Naive B cell (primary cell): ENCODE measurements around the gene OPCML. TPM values are rescaled to one million over a fixed set of nuclear protein-coding genes. Genes with fewer than 3 reads are reported as not detected.

ENCODE experiments used
- ATAC-seq, 2 donors: fragments of 150-1000 bp; cut with Tn5 transposase; 2 replicates each; pipeline ENCODE4 v1.10.0; 2021; ENCODE audit warnings: low read depth in 2 of 2, mild to moderate bottlenecking in 2 of 2, moderate library complexity in 2 of 2
- DNase-seq: peaks from one replicate; pipeline ENCODE4 v3.0.0; 2022
- H3K27ac Mint-ChIP-seq, 6 donors: one replicate each; pipeline ENCODE4 v1.8.0; 2020 to 2022; ENCODE audit warnings: mild to moderate bottlenecking in 6 of 6, mixed read lengths in 6 of 6, moderate library complexity in 5 of 6, inconsistent platforms in 2 of 6
- H3K27me3 Mint-ChIP-seq, 3 donors: one replicate each; pipeline ENCODE4 v1.8.0; 2021 to 2022; ENCODE audit warnings: mixed read lengths in 3 of 3, mild to moderate bottlenecking in 1 of 3
- H3K36me3 Mint-ChIP-seq, 2 donors: one replicate each; pipeline ENCODE4 v1.8.0; 2020 to 2022; ENCODE audit warnings: mixed read lengths in 2 of 2, inconsistent platforms in 1 of 2, mild to moderate bottlenecking in 1 of 2
- H3K4me1 Mint-ChIP-seq, 3 donors: one replicate each; pipeline ENCODE4 v1.8.0; 2020 to 2022; ENCODE audit warnings: mixed read lengths in 3 of 3, inconsistent platforms in 1 of 3, mild to moderate bottlenecking in 1 of 3, moderate library complexity in 1 of 3
- H3K4me3 Mint-ChIP-seq, 8 donors: one replicate each; pipeline ENCODE4 v1.8.0; 2020 to 2022; ENCODE audit warnings: mild to moderate bottlenecking in 8 of 8, mixed read lengths in 8 of 8, moderate library complexity in 8 of 8, inconsistent platforms in 2 of 8
- H3K9me3 Mint-ChIP-seq, 7 donors: one replicate each; pipeline ENCODE4 v1.8.0; 2020 to 2022; ENCODE audit warnings: mixed read lengths in 7 of 7, mild to moderate bottlenecking in 5 of 7, inconsistent platforms in 2 of 7, moderate library complexity in 1 of 7
- polyA plus RNA-seq, 6 donors: library from polyadenylated mRNA; unstranded; fragments of 300-500 nt; fragmentation: Illumina TruSeq; gene quantifications; one replicate each; pipeline ENCODE4 v1.2.3, GENCODE V29; 2021; ENCODE audit warnings: low read depth in 6 of 6

Gene OPCML
- polyA plus RNA-seq, 6 donors from 2014 or later: not detected

DNA sequence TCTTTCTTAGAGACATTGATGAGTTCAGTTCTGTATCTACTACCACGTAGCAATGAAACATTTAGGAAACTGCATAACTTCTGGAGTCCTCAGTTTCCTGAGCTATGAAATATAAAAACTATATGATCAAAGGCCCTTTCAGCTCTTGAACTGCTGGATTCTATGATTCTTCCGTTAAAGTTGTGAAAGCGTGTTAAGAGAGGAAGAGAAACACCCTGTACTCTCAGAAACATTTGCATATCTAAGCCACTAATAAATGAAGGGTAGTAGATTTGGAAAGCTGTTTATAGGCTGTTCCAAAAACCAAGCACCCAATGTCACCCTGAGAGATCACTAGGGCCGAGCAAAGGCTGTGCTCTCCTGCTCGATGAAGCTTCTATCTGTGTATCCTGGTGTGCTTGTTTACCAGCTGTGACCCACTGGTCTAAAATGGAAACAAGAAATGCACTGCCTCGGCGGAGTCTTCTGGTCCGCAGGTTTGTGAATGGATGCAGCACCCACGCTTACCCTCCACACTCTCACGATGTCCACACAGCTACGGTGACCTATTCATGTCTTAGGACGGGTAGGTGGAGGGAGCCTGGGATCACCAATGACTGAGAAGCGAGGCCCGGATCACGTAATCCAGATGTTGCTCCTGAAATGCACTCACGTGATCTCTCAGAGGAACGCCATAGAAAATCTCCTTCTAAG, 325.8 kb downstream of the OPCML start:
- no peak overlapping the region for H3K27ac Mint-ChIP-seq
- ATAC-seq (no peak), DNase-seq (no peak)
- peak overlapping the region in 2 of 8 donors; percentile 16 to 45 for H3K4me3 Mint-ChIP-seq
- no peaks in the 10 kb centered on the region for H3K27me3 Mint-ChIP-seq
- H3K9me3 Mint-ChIP-seq: peaks cover 0 to 5% (median 1%) of the 10 kb centered on the region in 7 donors
- H3K36me3 Mint-ChIP-seq: no peaks in the 10 kb centered on the region
- H3K4me1 Mint-ChIP-seq: peaks cover 0 to 8% (median 0%) of the 10 kb centered on the region in 3 donors

DNA sequence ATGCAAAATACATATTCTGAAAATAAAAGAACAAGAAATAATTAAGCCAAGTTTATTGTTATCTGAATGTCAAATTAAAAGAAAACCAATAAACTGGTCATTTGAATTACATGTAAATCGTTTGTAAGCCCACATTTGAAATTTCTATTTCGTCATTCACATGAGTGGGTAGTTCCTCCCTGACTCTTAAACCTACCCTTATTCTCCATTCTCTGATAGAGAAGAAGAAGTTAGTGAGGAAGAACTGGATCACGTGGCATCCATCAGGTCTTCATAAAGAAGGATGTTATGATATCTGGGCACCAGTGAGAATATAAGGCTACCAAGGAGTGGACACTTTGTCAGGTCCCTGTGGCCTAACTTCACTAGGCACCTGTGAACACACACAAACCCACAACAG, 328.1 kb downstream of the OPCML start:
- DNase-seq (no peak), ATAC-seq (no peak)
- Mint-ChIP-seq H3K9me3 (peaks cover 0 to 5% (median 1%) of the 10 kb centered on the region in 7 donors), H3K36me3 (no peaks in the 10 kb centered on the region), H3K4me1 (peaks cover 0 to 8% (median 0%) of the 10 kb centered on the region in 3 donors), H3K27ac (no peak overlapping the region), H3K27me3 (no peaks in the 10 kb centered on the region), H3K4me3 (no peak overlapping the region)

DNA sequence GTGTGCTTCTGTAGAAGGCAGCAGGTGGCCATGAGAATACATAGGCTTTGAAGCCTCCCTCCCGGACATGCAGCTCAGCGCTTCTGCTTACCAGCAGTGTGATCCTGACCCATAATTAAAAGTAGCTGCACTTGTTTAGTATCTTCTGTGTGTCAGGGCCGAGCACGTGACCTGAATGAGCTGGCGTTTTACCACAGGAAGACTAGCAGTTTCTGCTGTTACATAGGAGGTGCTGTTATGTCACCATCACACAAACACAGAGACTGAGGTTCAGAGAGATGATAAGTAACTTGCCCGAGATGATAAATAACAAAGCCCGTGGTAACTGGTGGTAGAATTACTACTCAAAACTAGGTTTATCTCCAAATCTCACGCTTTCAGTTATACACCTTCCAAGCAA, 329.5 kb downstream of the OPCML start:
- H3K9me3 Mint-ChIP-seq: peaks cover 0 to 2% (median 1%) of the 10 kb centered on the region in 7 donors
- no peaks in the 10 kb centered on the region for H3K27me3 Mint-ChIP-seq
- ATAC-seq: no peak
- no peak overlapping the region for H3K4me3 Mint-ChIP-seq
- no peak for DNase-seq
- no peaks in the 10 kb centered on the region for H3K36me3 Mint-ChIP-seq
- H3K4me1 Mint-ChIP-seq: peaks cover 0 to 8% (median 0%) of the 10 kb centered on the region in 3 donors
- H3K27ac Mint-ChIP-seq: no peak overlapping the region

DNA sequence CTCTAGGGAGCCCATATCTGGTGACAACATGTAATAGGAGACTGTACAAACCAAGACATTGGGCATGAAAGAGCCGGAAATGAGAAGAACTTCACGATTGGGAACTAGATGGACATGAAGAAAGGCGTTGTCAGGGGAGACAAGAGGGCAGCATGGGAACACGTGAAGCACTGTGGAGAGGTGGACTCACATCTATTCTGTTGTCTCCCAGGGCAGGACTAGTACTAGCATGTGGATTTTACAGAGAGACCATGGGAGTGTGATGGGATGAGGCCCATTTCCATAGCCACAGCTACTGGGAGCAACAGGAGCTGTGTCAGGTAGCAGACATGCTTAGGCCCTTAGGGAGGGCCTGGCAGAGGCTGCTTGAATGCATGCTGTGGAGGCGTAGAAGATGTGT, 333.9 kb downstream of the OPCML start:
- no peak for ATAC-seq
- Mint-ChIP-seq H3K27ac (no peak overlapping the region), H3K4me3 (no peak overlapping the region), H3K27me3 (no peaks in the 10 kb centered on the region), H3K4me1 (peaks cover 0 to 5% (median 0%) of the 10 kb centered on the region in 3 donors), H3K9me3 (no peaks in the 10 kb centered on the region), H3K36me3 (no peaks in the 10 kb centered on the region)
- DNase-seq: no peak

DNA sequence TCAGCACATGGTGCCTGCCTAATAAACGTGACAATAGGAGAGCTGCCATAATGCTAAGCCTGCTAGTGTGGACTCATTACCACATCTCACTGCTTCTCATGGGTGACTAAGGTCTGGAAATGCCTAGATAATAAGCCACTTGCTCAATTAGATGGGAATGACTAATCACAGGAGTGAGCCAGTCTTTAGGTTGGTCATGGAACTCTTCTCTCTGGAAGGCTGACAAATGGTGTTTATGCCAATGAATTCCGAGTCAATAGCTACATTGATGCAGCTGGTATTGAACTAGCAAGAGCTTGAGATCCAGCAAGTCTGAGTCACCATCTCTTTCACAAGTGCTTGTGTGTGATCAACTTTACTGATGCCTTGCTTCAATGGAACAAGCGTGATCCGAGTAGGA, 334.9 kb downstream of the OPCML start:
- Mint-ChIP-seq H3K27me3 (no peaks in the 10 kb centered on the region), H3K27ac (no peak overlapping the region), H3K4me3 (no peak overlapping the region), H3K9me3 (no peaks in the 10 kb centered on the region), H3K4me1 (peaks cover 0 to 14% (median 6%) of the 10 kb centered on the region in 3 donors), H3K36me3 (no peaks in the 10 kb centered on the region)
- ATAC-seq: no peak
- DNase-seq: no peak

DNA sequence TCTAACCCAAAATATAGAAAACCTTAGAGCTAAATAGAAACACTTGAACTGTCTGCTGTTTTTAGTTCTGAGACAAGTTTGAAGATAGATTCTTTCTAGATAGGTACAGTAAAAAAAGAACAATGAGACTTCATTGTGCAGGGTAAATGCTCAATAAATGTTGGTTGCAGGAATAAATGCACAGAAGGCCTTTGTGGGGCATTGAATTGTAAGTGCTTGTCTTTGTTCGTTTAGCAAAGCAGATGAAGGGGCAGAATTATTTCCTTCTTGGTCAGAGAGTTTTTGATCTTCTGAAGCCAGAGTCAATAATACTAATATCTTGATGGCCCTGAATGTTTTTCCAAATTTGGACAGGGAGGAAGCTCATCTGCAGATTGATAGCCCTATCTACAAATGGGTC, 340.4 kb downstream of the OPCML start:
- Mint-ChIP-seq H3K4me1 (peaks cover 0 to 15% (median 9%) of the 10 kb centered on the region in 3 donors), H3K27me3 (no peaks in the 10 kb centered on the region), H3K9me3 (peaks cover 0 to 1% (median 0%) of the 10 kb centered on the region in 7 donors), H3K36me3 (no peaks in the 10 kb centered on the region), H3K4me3 (no peak overlapping the region), H3K27ac (no peak overlapping the region)
- no peak for DNase-seq
- no peak for ATAC-seq

DNA sequence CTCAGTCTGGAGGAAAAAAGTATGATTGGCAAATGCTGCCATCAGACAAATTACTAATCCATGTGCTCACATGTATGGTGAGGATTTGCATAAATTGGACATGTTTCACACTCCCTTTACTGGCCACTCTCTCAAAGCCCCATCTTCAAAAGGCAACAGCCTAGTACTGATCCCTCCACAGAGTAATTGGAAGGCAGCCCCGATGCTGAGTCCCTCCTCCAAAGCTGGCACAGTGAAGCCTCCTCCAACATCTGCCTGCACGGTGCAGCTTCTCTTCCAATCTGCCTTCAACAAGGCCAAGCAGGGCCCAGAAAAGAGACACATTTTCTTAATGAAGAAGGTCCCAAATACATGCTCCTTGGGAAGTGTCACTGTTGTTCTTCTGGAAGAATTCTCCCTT, 350.6 kb downstream of the OPCML start:
- no peaks in the 10 kb centered on the region for H3K36me3 Mint-ChIP-seq

DNA sequence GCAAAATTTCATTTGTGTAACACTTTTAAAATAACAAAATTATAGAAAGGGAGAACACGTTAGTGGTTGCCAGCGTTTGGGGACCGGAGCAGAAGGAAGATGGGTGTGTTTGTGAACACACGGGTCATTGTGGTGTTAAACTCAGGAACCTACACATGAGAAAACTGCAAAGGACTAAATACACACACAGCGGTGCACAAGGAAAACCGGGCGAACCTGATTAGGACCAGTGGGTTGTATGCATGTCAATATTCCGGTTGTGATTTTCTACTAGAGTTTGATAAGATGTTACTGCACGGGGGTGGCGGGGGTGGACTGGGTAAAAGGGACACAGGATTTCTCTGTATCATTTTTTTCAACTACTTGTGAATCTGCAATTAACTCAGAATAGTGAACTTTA, 351.2 kb downstream of the OPCML start:
- Mint-ChIP-seq H3K27ac (peak overlapping the region in 1 of 6 donors; percentile 13), H3K27me3 (peaks cover 0 to 9% (median 0%) of the 10 kb centered on the region in 3 donors), H3K4me3 (no peak overlapping the region), H3K9me3 (peaks cover 0 to 2% (median 0%) of the 10 kb centered on the region in 7 donors), H3K4me1 (peaks cover 0 to 3% (median 3%) of the 10 kb centered on the region in 3 donors), H3K36me3 (no peaks in the 10 kb centered on the region)
- ATAC-seq (no peak), DNase-seq (no peak)

More for the DNA sequence above, 350.6 kb downstream of the OPCML start:
- H3K4me3 Mint-ChIP-seq: no peak overlapping the region
- peaks cover 0 to 9% (median 0%) of the 10 kb centered on the region in 3 donors for H3K27me3 Mint-ChIP-seq
- peaks cover 0 to 2% (median 0%) of the 10 kb centered on the region in 7 donors for H3K9me3 Mint-ChIP-seq
- DNase-seq (no peak), ATAC-seq (no peak)
- peaks cover 0 to 3% (median 3%) of the 10 kb centered on the region in 3 donors for H3K4me1 Mint-ChIP-seq
- no peak overlapping the region for H3K27ac Mint-ChIP-seq

DNA sequence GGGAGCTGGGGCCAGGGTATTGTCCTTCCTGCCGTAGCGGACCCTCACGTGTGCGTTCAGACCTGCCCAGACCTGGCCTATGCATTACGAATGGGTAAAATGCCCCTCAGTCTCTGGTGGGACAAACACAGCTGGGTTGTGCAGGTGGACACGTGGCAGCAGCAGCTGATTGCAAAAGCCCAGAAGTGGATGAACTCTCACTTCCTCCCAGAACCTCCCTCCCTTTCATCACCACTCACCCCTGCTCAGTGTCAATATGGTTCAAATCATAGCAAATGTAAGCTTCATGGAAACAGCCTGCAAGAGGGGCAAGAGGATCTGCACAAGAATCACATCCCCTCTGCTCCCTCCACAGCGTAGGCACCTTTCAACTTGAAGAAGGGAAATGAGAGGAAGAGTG, 352.1 kb downstream of the OPCML start:
- Mint-ChIP-seq H3K36me3 (no peaks in the 10 kb centered on the region), H3K9me3 (peaks cover 0 to 2% (median 0%) of the 10 kb centered on the region in 7 donors), H3K4me3 (peak overlapping the region in 1 of 8 donors; percentile 0), H3K27me3 (peaks cover 0 to 9% (median 0%) of the 10 kb centered on the region in 3 donors), H3K27ac (peak overlapping the region in 1 of 6 donors; percentile 84), H3K4me1 (peaks cover 0 to 3% (median 3%) of the 10 kb centered on the region in 3 donors)
- DNase-seq: no peak
- ATAC-seq: no peak

DNA sequence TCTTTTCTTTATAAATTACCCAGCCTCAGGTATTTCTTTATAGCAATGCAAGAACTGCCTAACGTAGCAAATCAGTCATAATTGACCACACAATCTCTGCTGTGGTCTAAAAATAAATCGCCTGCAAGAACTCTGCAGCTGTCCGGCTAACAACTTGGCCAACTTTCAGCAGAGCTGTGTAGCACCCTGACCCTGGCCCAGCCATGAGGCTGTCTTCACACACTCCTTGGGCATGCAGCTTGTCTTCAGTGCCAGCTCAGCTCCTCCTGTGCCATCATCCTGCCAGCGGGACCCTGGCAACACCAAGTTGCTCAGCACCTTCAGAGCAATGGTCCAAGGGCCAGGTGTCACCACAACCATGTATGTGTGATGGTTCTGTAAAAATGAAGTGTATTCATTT, 355.6 kb downstream of the OPCML start:
- Mint-ChIP-seq H3K9me3 (peaks cover 0 to 2% (median 0%) of the 10 kb centered on the region in 7 donors), H3K27me3 (peaks cover 0 to 4% (median 0%) of the 10 kb centered on the region in 3 donors), H3K4me1 (peaks cover 0 to 3% (median 3%) of the 10 kb centered on the region in 3 donors), H3K36me3 (no peaks in the 10 kb centered on the region), H3K27ac (no peak overlapping the region), H3K4me3 (no peak overlapping the region)
- DNase-seq (no peak), ATAC-seq (no peak)

DNA sequence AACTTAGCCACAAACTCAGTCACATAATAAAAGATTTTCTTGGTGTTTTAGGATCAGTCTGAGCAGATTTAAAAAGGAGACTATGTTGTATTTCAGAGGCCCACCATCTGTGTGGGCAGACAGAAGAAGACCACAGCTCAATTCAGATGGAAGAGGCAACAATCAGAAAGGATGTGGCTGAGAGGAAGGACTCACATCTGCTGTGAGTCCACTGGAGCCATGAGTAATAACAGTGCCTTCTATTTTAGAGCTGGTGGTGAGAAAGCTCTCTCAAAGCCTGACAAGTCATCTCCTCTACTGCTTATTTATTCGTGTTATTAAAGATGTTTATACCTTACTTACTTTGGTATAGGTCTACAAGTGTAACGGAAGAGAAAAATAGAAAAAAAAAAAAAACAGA, 357.2 kb downstream of the OPCML start:
- peaks cover 0 to 2% (median 0%) of the 10 kb centered on the region in 7 donors for H3K9me3 Mint-ChIP-seq
- no peak overlapping the region for H3K27ac Mint-ChIP-seq
- H3K27me3 Mint-ChIP-seq: no peaks in the 10 kb centered on the region
- ATAC-seq (no peak), DNase-seq (no peak)
- H3K4me3 Mint-ChIP-seq: no peak overlapping the region
- no peaks in the 10 kb centered on the region for H3K36me3 Mint-ChIP-seq
- peaks cover 0 to under 1% (median 0%) of the 10 kb centered on the region in 3 donors for H3K4me1 Mint-ChIP-seq

DNA sequence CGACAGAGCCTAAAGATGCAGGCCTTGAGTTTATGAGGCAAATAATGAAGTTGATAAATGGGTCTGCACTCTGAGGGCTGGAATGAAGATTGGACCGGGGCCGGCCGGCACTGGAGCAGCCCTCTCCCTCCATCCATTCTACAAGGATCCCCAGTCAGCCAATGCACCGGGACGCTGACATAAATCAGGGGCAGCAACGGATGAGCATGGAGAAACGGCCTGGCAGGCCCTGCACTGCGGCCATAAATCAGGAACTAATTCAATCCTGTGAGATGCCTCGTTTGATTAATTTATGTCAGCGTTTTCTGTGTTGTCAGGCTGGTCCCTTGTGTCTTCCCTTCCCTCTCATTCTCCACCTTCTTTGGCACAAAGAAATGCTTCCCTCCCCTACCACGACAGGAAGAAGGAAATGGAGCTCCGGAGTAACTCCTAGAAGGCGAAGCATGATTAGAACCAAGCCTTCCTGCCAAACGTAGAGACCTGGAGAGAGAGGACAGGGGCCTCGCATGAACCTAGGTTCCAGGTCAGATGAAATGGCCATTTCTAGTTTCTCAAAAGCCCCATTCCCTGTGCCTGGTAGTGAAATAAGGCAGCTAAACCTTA, 358.4 kb downstream of the OPCML start:
- H3K36me3 Mint-ChIP-seq: no peaks in the 10 kb centered on the region
- ATAC-seq (no peak), DNase-seq (no peak)
- H3K9me3 Mint-ChIP-seq: peaks cover 0 to 2% (median 0%) of the 10 kb centered on the region in 7 donors
- H3K27ac Mint-ChIP-seq: no peak overlapping the region
- no peaks in the 10 kb centered on the region for H3K4me1 Mint-ChIP-seq
- no peaks in the 10 kb centered on the region for H3K27me3 Mint-ChIP-seq
- H3K4me3 Mint-ChIP-seq: no peak overlapping the region

DNA sequence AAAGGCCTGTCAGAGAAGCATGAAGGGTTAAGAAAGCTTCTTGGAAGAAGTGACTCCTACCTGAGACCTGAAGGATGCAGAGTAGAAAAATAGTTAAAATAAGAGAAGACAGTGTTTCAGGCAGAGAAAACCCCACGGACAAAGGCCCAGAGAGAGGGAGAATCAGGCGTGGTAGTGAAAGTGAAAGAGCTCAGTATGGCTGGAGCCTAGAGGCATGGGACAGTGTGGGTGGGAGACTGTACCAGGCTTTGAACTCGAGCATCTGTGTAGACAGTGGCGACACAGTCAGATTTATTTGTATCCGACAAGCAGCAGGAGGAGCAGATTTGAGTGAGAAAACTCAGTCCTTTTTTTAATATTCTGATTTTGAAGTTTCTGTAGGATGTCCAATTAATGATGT, 360.0 kb downstream of the OPCML start:
- DNase-seq: no peak
- Mint-ChIP-seq H3K4me1 (no peaks in the 10 kb centered on the region), H3K27me3 (peaks cover 0 to 8% (median 0%) of the 10 kb centered on the region in 3 donors), H3K36me3 (no peaks in the 10 kb centered on the region), H3K4me3 (no peak overlapping the region), H3K9me3 (peaks cover 0 to 2% (median 0%) of the 10 kb centered on the region in 7 donors), H3K27ac (no peak overlapping the region)
- ATAC-seq: no peak

DNA sequence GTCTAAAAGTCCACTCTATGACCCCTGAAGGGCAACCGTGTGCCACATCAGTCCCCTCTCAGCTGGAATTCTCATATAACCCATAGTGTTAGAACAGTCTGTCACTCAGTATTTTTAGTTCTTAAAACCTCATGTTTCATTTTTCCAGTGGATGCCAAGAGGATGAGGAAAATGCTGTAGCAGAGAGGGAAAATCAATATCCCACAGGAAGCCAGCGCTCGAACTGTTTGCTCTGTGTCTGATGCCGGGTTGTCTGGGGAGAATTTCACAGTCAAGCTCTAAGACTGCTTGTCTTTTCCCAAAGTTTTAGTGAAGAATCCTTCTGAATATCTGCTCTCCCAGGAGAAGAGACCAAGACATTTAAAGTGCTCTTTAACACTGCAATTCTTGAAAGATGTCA, 360.9 kb downstream of the OPCML start:
- DNase-seq (no peak), ATAC-seq (no peak)
- H3K4me3 Mint-ChIP-seq: no peak overlapping the region
- peaks cover 0 to 8% (median 0%) of the 10 kb centered on the region in 3 donors for H3K27me3 Mint-ChIP-seq
- H3K36me3 Mint-ChIP-seq: no peaks in the 10 kb centered on the region
- no peak overlapping the region for H3K27ac Mint-ChIP-seq
- no peaks in the 10 kb centered on the region for H3K9me3 Mint-ChIP-seq
- no peaks in the 10 kb centered on the region for H3K4me1 Mint-ChIP-seq
